LNCAP (cell line): ENCODE measurements around the gene EXD3.

Experiments
- TF ChIP-seq, protein P1 (sequence below): fragments of 450-650 bp; IDR thresholded peaks from 2 replicates; pipeline ENCODE4 v1.5.1; 2017; ENCODE audit warnings: mild to moderate bottlenecking

Gene EXD3

DNA sequence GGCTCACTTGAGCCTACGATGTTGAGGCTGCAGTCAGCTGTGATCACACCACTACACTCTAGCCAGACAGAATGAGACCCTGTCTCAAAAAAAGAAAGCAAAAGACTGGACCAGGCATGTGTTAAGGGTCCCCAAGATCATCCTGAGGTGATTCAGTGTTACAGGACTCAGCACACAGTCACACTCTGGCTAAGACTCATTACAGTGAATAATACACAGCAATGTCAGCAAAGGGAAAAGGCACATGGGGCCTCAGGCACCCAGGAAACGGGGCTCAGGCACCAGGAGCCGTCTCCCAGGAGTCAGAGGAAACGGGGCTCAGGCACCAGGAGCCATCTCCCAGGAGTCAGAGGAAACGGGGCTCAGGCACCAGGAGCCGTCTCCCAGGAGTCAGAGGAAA lies 81.7 kb downstream of the EXD3 start:
- TF ChIP-seq, protein P1, sequence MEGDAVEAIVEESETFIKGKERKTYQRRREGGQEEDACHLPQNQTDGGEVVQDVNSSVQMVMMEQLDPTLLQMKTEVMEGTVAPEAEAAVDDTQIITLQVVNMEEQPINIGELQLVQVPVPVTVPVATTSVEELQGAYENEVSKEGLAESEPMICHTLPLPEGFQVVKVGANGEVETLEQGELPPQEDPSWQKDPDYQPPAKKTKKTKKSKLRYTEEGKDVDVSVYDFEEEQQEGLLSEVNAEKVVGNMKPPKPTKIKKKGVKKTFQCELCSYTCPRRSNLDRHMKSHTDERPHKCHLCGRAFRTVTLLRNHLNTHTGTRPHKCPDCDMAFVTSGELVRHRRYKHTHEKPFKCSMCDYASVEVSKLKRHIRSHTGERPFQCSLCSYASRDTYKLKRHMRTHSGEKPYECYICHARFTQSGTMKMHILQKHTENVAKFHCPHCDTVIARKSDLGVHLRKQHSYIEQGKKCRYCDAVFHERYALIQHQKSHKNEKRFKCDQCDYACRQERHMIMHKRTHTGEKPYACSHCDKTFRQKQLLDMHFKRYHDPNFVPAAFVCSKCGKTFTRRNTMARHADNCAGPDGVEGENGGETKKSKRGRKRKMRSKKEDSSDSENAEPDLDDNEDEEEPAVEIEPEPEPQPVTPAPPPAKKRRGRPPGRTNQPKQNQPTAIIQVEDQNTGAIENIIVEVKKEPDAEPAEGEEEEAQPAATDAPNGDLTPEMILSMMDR: no peak

DNA sequence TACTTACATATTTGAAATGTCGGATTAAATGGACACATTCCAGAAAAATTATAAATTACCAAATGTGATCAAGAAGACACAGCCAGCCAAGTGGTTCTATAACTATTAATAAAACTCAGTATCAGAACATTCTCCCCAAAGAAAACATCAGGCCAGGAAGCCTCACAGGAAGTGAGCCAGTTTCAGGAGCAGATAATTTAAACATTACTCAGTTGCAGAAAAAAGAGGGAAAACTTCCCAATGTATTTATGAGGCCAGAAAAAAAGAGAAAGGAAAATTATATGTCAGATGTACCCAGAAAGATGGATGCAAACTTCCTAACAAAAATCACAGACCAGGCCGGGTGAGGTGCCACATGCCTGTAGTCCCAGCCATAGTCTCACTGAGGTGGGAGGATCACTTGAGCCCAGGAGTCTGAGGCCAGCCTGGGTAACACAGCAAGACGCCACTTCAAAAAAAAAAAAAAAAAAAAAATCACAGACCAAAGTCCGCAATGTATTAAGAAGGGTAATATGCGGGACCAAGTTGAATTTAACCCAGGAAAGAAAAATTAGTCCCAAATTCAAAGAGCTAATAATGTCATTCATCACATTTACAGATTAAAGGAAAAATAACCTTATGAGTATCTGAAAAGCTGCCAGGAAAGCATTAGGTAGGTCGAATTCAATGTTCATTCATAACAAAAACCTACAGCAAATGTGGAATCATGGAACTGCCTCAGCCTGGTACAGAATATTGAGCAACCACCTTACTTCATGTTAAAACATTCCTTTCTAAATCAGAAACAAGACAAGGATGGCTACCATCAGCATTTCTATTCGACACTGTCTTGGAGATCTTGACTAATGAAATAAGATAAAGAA lies 83.7 kb downstream of the EXD3 start:
- TF ChIP-seq, protein P1: no peak

DNA sequence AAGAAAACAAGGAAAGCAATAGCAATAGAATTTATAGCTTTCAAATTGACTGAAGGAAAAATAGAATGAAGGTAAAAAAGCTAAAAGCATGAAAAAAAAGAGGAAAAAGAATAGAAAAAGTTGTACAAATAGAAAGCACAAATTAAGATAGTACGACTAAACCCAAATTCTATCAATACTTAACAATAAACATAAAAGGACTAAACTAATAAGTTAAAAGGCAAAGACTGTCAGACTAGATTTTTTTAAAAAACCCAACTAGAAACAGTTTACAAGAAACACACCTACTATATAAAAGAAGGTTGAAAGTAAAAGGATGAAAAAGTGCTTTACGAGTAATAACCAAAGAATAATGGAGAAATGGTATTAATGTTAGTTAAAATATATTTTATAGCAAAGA lies 86.2 kb downstream of the EXD3 start:
- TF ChIP-seq, protein P1: no peak

DNA sequence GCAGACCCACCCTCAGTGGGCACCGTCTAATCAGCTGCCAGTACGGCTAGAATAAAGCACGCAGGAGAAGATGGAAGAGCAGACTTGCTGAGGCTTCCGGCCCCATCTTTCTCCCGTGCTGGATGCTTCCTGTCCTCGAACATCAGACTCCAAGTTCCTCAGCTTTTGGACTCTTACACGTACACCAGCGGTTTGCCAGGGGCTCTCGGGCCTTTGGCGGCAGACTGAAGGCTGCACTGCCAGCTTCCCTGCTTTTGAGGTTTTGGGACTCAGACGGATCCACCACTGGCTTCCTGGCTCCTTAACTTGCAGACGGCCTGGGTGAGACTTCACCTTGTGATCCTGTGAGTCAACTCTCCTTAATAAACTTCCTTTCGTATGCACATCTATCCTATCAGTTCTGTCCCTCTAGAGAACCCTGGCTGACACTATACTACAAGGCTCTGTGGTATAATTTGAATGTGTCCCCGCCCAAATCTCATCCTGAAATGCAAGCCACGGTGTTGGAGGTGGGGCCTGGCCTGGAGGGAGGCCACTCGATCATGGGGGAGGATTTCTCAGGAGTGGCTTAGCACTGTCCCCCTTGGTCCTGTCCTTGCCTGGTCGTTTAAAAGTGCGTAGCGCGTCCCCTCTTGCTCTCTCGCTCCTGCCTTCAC lies 89.8 kb downstream of the EXD3 start:
- TF ChIP-seq, protein P1: no peak

DNA sequence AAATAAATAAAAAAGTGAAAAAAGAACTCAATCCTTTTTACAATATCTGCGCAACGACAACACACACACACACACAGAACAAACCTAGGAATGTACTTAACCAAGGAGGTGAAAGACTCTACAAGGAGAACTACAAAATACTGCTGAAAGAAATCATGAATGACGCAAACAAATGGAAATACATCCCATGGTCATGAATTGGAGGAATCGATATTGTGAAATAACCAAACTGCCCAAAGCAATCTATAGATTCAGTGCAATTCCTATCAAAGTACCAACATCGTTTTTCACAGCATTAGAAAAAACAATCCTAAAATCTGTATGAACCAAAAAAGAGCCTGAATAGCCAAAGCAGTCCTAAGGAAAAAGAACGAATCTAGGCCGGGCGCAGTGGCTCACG lies 91.0 kb downstream of the EXD3 start:
- TF ChIP-seq, protein P1: no peak

DNA sequence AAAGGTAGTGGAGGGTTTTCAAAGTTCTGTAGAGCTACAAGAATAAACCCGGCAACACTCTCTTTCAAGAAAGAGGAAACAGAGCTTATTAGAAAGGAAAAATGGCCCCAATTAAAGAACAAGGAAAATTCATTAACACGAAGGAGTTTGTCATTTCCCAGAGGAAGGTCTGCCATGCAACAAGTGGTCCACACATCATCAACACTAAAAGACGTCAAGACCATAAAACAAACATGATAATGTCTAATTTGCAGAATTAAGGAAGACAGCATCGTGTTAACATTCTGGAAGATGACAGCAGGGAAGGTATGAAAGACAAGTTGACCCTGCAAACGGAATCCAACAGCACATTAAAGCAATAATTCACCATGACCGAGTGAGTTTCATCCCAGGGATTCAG lies 92.3 kb downstream of the EXD3 start:
- TF ChIP-seq, protein P1: no peak

DNA sequence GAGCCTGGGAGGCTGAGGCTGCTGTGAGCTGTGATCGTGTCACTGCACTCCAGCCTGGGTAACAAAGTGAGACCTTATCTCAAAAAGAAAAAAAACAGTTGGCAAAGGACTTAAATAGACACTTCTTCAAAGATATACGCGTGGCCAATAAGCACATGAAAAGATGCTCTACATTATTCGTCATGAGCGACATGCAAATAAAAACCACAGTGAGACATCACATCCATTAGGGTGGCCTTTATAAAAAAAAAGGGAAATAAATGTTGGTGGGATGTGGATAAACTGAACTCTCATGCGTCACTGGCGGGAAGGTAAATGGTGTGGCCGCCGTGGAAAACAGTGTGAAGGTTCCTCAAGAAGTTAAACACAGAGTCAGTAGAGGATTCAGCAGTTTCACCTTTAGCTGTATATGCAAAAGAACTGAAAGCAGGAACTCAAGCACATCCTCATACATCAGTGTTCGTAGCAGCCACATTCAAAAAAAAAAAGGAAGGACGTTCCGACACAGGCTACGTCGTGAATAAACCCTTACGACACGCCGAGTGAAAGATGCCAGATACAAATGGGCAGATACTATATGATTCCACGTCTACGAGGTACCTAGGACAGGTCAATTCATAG lies 96.4 kb downstream of the EXD3 start:
- TF ChIP-seq, protein P1: no peak
